ENCODE measurements around the gene PTPRA.

Gene PTPRA

GRCh38 chr20:3027987-3028386 lies 154.7 kb downstream of the PTPRA start:
- no peak for TF ChIP-seq CTCF (IDR thresholded peaks at IDR 0.05; ENCODE audit: borderline replicate concordance, insufficient read depth, low read depth, low read length)
- no peak overlapping the region for H3K4me3 ChIP-seq (ENCODE audit: low read depth, low read length)

GRCh38 chr20:3031524-3032147 lies 158.4 kb downstream of the PTPRA start:
- no peak for TF ChIP-seq CTCF (IDR thresholded peaks at IDR 0.05; ENCODE audit: borderline replicate concordance, insufficient read depth, low read depth, low read length)
- no peak overlapping the region for H3K4me3 ChIP-seq (ENCODE audit: low read depth, low read length)

- H3K4me3 ChIP-seq (ENCODE audit: low read depth, low read length): no peak overlapping the region
- TF ChIP-seq CTCF (IDR thresholded peaks at IDR 0.05; ENCODE audit: borderline replicate concordance, insufficient read depth, low read depth, low read length): no peak
These were observed 159.3 kb downstream of the PTPRA start for GRCh38 chr20:3032624-3033023.

- H3K4me3 ChIP-seq (ENCODE audit: low read depth, low read length): no peak overlapping the region
- TF ChIP-seq CTCF (IDR thresholded peaks at IDR 0.05; ENCODE audit: borderline replicate concordance, insufficient read depth, low read depth, low read length): no peak
These were observed 164.4 kb downstream of the PTPRA start for GRCh38 chr20:3037654-3038053.

- TF ChIP-seq CTCF (IDR thresholded peaks at IDR 0.05; ENCODE audit: borderline replicate concordance, insufficient read depth, low read depth, low read length): no peak
These were observed 165.2 kb downstream of the PTPRA start for GRCh38 chr20:3038454-3038853.

GRCh38 chr20:3039426-3039825 lies 166.1 kb downstream of the PTPRA start:
- H3K4me3 ChIP-seq (ENCODE audit: low read depth, low read length): no peak overlapping the region
- no peak for TF ChIP-seq CTCF (IDR thresholded peaks at IDR 0.05; ENCODE audit: borderline replicate concordance, insufficient read depth, low read depth, low read length)

More at GRCh38 chr20:3038454-3038853, 165.2 kb downstream of the PTPRA start:
- no peak overlapping the region for H3K4me3 ChIP-seq (ENCODE audit: low read depth, low read length)

GRCh38 chr20:3040086-3040485 lies 166.8 kb downstream of the PTPRA start:
- H3K4me3 ChIP-seq (ENCODE audit: low read depth, low read length): no peak overlapping the region
- no peak for TF ChIP-seq CTCF (IDR thresholded peaks at IDR 0.05; ENCODE audit: borderline replicate concordance, insufficient read depth, low read depth, low read length)

Data from GM12875 (cell line).